Ovary (tissue), 3 donors: ENCODE results near the gene PCSK2.

Source experiments
- CTCF ChIP-seq, 3 donors: fragments of 450-650 bp in 2 of 3; fragments of 200-600 bp in 1 of 3; IDR thresholded peaks; one replicate each; pipeline versions ENCODE4 v1.5.1 to v1.8.0; 2016 to 2022; ENCODE audit warnings: antibody characterized with exemption in 3 of 3, mild to moderate bottlenecking in 1 of 3
- EP300 ChIP-seq: sonication (generic); formaldehyde crosslinking; IDR thresholded peaks from one replicate; pipeline ENCODE4 v1.6.1; 2017; ENCODE audit warnings: antibody characterized with exemption
- POLR2A ChIP-seq: fragments of 450-650 bp; IDR thresholded peaks from one replicate; pipeline ENCODE4 v1.6.1; 2017; ENCODE audit warnings: antibody characterized with exemption, mild to moderate bottlenecking, moderate library complexity
- donor health status: DM: no; HTN: no; CAD: no.

- no peak for TF ChIP-seq POLR2A
- TF ChIP-seq EP300 = no peak
- no peak for TF ChIP-seq CTCF (IDR thresholded peaks at IDR 0.05)
These were observed 116.3 kb downstream of the PCSK2 start for GRCh38 chr20:17343091-17343490.
